Testis (tissue), 3 donors: ENCODE data around the gene CREB3L2. TPM values are rescaled to one million over a fixed set of nuclear protein-coding genes. Genes with fewer than 3 reads are reported as not detected.

Experiments
- DNase-seq: peaks from one replicate; pipeline ENCODE4 v3.0.0-alpha.2; 2019
- H3K27ac ChIP-seq, 2 donors: fragments of 200-600 bp; sonication (generic); one replicate each; pipeline ENCODE4 v1.5.1; 2019
- H3K27me3 ChIP-seq: fragments of 200-600 bp; sonication (generic); one replicate; pipeline ENCODE4 v1.5.1; 2019
- H3K36me3 ChIP-seq: fragments of 200-600 bp; sonication (generic); one replicate; pipeline ENCODE4 v1.5.1; 2017; ENCODE audit warnings: low read depth; ENCODE audit errors: missing control alignments
- H3K4me1 ChIP-seq: fragments of 200-600 bp; sonication (generic); one replicate; pipeline ENCODE4 v1.5.1; 2019
- H3K4me3 ChIP-seq, 2 donors: fragments of 200-600 bp; sonication (generic); one replicate each; pipeline ENCODE4 v1.5.1; 2017 to 2019
- H3K9me3 ChIP-seq: fragments of 200-600 bp; sonication (generic); one replicate; pipeline ENCODE4 v1.5.1; 2017
- POLR2A ChIP-seq: fragments of 450-650 bp; IDR thresholded peaks from one replicate; pipeline ENCODE4 v1.6.1; 2017; ENCODE audit warnings: antibody characterized with exemption, mild to moderate bottlenecking, moderate library complexity
- WGBS, 2 donors: methylation state at CpG; one replicate each; pipeline ENCODE4 v1.1.5; 2018; 5-methylcytosine and 5-hydroxymethylcytosine counted together
- intact Hi-C: fragments of 100-400 bp; cut with DNase I; formaldehyde crosslinking; loops from one replicate; pipeline ENCODE4 v1.15.1; 2023; ENCODE audit warnings: low total_unique reads
- polyA plus RNA-seq: library from polyadenylated mRNA; stranded (reverse); fragments of 350-450 nt; fragmentation: Illumina TruSeq; extraction: RNeasy Lipid Tissue Mini Kit (QIAGEN cat#74804); gene quantifications from one replicate; pipeline ENCODE4 v1.2.3, GENCODE V29; 2014; ENCODE audit warnings: low read depth, low replicate concordance; ENCODE audit not compliant: insufficient read depth
- total RNA-seq, 2 donors: library from RNA; depleted of rRNA; stranded (reverse); fragments of >200 nt; gene quantifications; one replicate each; pipeline ENCODE4 v1.2.3, GENCODE V29; 2016
- TF ChIP-seq, protein P1 (sequence below), 3 experiments: fragments of 450-650 bp in 2 of 3; fragments of 200-600 bp in 1 of 3; sonication (generic) in 1 of 3; IDR thresholded peaks; one replicate each; pipeline ENCODE4 v1.5.1; 2016 to 2019; ENCODE audit warnings: antibody characterized with exemption in 3 of 3, mild to moderate bottlenecking in 2 of 3, moderate library complexity in 1 of 3

The CREB3L2 gene
- total and polyA plus RNA-seq, 3 donors from 2014 or later: 22.0 to 23.9 (median 23.4) TPM

DNA sequence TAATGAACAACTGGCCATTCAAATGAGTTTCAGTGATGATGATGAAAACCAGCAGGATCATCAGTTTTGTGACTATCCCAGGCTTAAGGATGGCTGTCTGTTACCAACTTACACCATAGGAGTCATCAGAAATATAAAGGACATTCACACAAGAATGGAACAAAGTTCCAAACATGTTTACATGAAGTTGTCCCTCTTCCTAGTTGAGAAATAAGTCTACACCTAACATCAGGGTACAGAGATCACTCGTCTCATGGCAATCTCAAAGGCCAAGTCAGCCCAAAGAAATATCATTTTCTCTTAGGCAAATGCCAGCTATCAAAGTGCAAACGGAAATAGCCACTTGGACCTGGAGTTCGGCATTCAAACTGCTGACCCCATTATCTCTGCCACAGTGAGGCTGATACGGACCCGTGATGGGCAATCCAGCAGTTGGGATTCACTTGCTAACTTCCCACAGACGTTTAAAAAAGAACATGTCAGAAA lies 53.0 kb downstream of the CREB3L2 start:
- H3K36me3 ChIP-seq: no peaks in the 10 kb centered on the region
- intact Hi-C loops: no loop called here
- no peaks in the 10 kb centered on the region for H3K9me3 ChIP-seq
- H3K27me3 ChIP-seq: no peaks in the 10 kb centered on the region
- WGBS, 2 donors: 86 to 87% methylated on average over 6 of the region's 6 CpGs
- no peak overlapping the region for H3K4me3 ChIP-seq
- TF ChIP-seq, protein P1, sequence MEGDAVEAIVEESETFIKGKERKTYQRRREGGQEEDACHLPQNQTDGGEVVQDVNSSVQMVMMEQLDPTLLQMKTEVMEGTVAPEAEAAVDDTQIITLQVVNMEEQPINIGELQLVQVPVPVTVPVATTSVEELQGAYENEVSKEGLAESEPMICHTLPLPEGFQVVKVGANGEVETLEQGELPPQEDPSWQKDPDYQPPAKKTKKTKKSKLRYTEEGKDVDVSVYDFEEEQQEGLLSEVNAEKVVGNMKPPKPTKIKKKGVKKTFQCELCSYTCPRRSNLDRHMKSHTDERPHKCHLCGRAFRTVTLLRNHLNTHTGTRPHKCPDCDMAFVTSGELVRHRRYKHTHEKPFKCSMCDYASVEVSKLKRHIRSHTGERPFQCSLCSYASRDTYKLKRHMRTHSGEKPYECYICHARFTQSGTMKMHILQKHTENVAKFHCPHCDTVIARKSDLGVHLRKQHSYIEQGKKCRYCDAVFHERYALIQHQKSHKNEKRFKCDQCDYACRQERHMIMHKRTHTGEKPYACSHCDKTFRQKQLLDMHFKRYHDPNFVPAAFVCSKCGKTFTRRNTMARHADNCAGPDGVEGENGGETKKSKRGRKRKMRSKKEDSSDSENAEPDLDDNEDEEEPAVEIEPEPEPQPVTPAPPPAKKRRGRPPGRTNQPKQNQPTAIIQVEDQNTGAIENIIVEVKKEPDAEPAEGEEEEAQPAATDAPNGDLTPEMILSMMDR (IDR thresholded peaks at IDR 0.05): no peak
- TF ChIP-seq POLR2A: no peak
- DNase-seq: no peak
- no peak overlapping the region for H3K27ac ChIP-seq
- H3K4me1 ChIP-seq: peaks cover 8% of the 10 kb centered on the region

DNA sequence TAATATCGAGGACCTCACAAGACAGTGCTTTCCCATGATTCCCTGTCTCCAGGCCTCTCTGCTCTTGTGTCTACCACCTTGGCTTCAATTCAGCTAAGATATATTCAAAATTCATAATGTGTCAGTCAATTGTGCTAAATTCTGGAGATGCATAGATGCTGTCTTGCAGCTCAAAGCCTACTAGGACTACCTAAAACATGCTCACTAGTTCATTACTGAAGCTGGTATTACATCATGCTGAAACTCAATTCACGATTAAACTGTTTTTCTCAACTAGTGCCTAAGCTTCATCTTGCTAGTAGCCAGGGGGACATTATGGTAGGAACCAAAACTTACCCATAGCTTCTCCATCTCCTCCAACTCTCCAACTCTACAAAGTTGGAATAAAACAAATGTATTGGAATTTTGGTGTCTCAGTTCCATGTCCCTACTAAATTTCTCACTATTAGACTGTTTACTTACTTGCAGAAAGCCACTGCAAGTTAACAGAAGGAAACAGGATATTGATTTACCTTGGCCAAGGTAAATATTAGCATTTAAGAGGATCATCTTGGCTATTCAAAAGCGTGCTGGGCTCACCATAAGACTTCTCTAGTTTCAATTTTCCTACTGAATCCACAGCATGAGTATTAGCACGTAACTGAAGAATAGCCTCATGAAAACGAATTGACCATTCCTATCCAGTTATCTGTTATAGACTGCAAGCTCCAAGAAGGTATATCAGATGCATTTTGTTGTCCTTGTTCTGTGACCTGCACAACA lies 53.6 kb downstream of the CREB3L2 start:
- no peak overlapping the region for H3K27ac ChIP-seq
- peaks cover 2% of the 10 kb centered on the region for H3K4me1 ChIP-seq
- H3K4me3 ChIP-seq: no peak overlapping the region
- no peak for DNase-seq
- no peaks in the 10 kb centered on the region for H3K27me3 ChIP-seq
- intact Hi-C loops: no loop called here
- TF ChIP-seq, protein P1 (IDR thresholded peaks at IDR 0.05): no peak
- no peak for TF ChIP-seq POLR2A
- 87 to 90% methylated on average over 5 of the region's 5 CpGs for WGBS, 2 donors
- H3K36me3 ChIP-seq: no peaks in the 10 kb centered on the region
- no peaks in the 10 kb centered on the region for H3K9me3 ChIP-seq

GRCh38 chr7:137947046-137947445 lies 54.8 kb downstream of the CREB3L2 start:
- Histone ChIP-seq H3K36me3 (no peaks in the 10 kb centered on the region), H3K4me3 (no peak overlapping the region), H3K9me3 (no peaks in the 10 kb centered on the region), H3K27ac (no peak overlapping the region), H3K27me3 (no peaks in the 10 kb centered on the region), H3K4me1 (no peaks in the 10 kb centered on the region)
- no peak for TF ChIP-seq POLR2A
- no peak for DNase-seq
- 78 to 83% methylated on average over 7 of the region's 7 CpGs for WGBS, 2 donors
- intact Hi-C loops: no loop called here

- H3K27ac ChIP-seq: no peak overlapping the region
- intact Hi-C loops: no loop called here
- TF ChIP-seq, protein P1 (IDR thresholded peaks at IDR 0.05): no peak
- TF ChIP-seq POLR2A: no peak
- WGBS, 2 donors: 72 to 89% methylated on average over 3 of the region's 3 CpGs
- no peak overlapping the region for H3K4me3 ChIP-seq
- H3K4me1 ChIP-seq: no peaks in the 10 kb centered on the region
- H3K9me3 ChIP-seq: no peaks in the 10 kb centered on the region
- no peak for DNase-seq
- no peaks in the 10 kb centered on the region for H3K27me3 ChIP-seq
- H3K36me3 ChIP-seq: no peaks in the 10 kb centered on the region
Observed at GRCh38 chr7:137946011-137946410, 55.9 kb downstream of the CREB3L2 start.

- intact Hi-C loops: no loop called here
- Histone ChIP-seq H3K4me1 (no peaks in the 10 kb centered on the region), H3K4me3 (no peak overlapping the region), H3K36me3 (no peaks in the 10 kb centered on the region), H3K27me3 (no peaks in the 10 kb centered on the region), H3K9me3 (no peaks in the 10 kb centered on the region), H3K27ac (peak overlapping the region in 1 of 2 donors; percentile 56)
- no peak for DNase-seq
- TF ChIP-seq, protein P1 (IDR thresholded peaks at IDR 0.05): no peak
- TF ChIP-seq POLR2A: no peak
- WGBS, 2 donors: 50 to 69% methylated on average over 6 of the region's 6 CpGs
Observed at GRCh38 chr7:137944168-137944567, 57.7 kb downstream of the CREB3L2 start.
